NCI-H128 (cell line): ENCODE measurements around the gene LARGE1.

Source experiments
- DNase-seq: peaks from one replicate; lab custom pipeline; 2025; ENCODE audit not compliant: unreplicated experiment; lab: John Stamatoyannopoulos, UW

The LARGE1 gene

GRCh38 chr22:33605666-33606065 lies 314.6 kb downstream of the LARGE1 start:
- no peak for DNase-seq

- DNase-seq = no peak
Observed at GRCh38 chr22:33605221-33605620, 315.1 kb downstream of the LARGE1 start.

GRCh38 chr22:33601062-33601461 lies 319.2 kb downstream of the LARGE1 start:
- no peak for DNase-seq

DNA sequence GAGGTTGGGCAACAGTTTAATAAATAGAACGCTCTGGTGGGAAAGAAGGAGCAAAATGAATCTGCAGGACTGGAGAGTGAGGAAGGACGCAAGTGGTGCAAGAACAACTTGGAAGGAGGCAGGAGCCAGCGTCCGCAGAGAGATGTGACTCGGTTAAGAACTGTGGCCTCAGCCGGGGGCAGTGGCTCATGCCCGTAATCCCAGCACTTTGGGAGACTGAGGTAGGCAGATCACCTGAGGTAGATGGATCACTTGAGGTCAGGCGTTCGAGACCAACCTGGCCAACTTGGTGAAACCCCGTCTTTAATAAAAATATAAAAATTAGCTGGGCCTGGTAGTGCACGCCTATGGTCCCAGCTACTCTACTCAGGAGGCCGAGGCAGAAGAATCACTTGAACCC lies 319.7 kb downstream of the LARGE1 start:
- DNase-seq = no peak

DNA sequence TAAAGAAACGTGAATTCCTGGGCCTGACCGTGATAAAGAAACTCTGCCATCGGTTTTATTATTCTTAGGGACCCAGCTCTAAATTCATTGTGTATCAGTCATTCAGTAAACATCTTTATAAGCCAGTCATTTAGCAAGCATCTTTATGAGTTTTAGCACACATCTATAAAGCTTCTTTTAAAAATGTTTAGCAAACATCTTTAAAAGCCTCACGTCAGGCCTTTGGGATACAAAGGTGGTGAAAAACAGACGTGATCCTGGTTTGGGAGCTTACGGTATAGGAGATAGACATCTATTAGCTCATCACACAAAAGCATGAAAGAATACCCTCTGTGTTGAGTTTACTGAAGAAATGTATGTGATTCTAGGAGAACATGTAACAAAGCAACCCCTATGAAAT lies 320.2 kb downstream of the LARGE1 start:
- no peak for DNase-seq

- DNase-seq = no peak
Observed at GRCh38 chr22:33599596-33599995, 320.7 kb downstream of the LARGE1 start.

- no peak for DNase-seq
Observed at GRCh38 chr22:33598821-33599220, 321.5 kb downstream of the LARGE1 start.

- no peak for DNase-seq
Observed at GRCh38 chr22:33597274-33597985, 322.8 kb downstream of the LARGE1 start.

DNA sequence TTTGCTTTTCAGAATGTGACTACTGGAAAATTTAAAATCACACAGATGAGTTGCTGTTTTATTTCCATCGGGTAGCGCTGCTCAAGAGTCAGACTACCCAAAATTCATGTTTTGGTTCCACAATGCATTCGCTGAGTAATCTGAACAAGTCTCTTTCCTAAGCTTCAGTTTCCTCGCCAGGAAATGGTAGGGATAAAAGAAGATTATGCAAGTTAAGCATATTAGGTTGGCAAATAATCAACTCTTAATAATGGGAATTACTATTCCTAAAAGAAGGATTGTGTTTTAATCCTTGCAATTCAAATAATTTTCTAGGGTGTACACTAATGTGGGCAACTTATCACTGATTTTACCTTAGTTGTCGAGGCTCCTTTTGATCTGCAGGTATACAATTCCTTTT lies 326.5 kb downstream of the LARGE1 start:
- DNase-seq = no peak

DNA sequence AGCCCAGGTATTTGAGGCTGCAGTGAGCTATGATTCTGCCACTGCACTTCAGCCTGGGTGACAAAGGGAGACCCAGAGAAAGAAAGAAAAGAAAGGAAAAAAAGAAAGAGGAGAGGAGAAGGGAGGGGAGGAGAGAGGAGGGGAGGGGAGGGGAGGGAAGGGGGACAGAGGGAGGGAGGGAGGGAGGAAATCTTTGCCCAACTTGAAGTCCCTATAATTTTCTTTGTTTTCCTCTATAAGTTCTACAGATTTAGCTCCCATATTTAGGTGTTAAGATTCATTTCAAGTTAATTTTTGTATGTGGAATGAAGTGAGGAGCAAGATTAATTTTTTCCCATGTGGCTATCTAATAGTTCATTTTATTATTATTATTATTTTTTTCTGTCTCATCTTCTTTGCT lies 328.3 kb downstream of the LARGE1 start:
- DNase-seq = no peak

DNA sequence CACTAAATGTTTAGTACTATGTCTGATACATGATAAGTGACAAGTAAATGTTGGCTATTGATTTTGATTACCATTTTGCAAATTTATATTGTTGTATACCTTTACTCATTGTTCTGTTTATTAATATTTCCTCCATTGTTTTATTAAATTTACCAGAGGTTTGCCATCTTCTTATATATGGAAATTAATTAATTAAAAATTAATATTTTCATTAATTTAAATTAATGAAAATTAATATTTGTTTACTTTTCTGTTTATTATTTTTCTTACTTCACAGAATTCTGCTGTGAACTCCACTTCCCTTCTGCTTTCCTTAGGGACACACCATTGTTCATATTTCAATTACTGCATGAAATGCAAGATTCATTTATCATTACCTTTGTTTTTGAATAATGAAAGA lies 331.0 kb downstream of the LARGE1 start:
- no peak for DNase-seq

DNA sequence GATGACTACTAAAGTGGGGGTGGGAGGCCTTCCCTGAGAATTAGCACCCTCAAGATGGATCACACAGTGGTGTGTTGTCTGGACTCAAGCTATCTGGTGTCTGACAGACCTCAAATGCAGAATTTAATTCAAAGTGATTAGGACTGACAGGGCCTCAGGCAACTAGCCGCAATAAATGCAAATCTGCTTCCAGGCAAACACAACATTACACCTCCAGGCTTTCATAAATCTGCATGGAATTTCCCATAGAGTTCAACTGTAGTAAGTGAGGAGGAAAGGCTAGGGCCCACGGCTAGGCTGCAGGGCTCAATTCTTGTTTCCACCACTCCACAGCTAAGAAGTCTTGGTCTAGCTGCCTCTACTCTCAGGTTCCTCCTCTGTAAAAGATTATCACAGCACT lies 331.4 kb downstream of the LARGE1 start:
- no peak for DNase-seq

- DNase-seq = no peak
Observed at GRCh38 chr22:33584152-33584551, 336.1 kb downstream of the LARGE1 start.

GRCh38 chr22:33582822-33583400 lies 337.4 kb downstream of the LARGE1 start:
- no peak for DNase-seq

- DNase-seq = no peak
Observed at GRCh38 chr22:33580310-33580709, 340.0 kb downstream of the LARGE1 start.

DNA sequence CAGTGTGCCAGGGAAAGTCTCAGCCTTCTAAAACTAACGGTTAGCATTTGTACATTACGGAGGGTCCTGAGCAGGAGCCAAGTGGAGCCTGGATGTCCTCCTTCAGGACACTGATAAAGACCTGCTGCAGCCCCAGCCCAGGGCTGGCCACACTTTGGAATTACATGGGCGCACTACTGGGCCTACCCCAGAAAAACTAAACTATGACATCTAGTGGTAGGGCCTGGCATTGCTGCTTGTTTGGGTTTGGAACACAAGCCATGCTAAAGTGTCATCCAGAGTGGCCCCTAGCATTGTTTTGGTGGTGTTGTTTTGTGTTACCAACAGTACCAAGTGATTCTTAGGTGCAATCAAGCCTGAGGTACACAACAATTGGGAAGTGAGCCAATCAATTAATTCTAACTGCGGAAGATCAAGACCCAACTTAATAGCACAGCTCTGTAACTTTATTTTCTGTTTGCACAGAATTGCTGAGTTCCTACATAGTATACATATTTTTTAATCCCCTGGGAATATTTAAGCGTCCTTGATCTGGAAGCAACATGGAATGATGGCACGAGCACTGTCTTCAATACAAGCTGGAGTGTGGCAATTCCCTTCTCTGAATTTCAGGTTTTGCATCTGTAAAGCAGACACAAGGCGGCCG lies 340.7 kb downstream of the LARGE1 start:
- no peak for DNase-seq

- DNase-seq = no peak
Observed at GRCh38 chr22:33578752-33579151, 341.5 kb downstream of the LARGE1 start.

DNA sequence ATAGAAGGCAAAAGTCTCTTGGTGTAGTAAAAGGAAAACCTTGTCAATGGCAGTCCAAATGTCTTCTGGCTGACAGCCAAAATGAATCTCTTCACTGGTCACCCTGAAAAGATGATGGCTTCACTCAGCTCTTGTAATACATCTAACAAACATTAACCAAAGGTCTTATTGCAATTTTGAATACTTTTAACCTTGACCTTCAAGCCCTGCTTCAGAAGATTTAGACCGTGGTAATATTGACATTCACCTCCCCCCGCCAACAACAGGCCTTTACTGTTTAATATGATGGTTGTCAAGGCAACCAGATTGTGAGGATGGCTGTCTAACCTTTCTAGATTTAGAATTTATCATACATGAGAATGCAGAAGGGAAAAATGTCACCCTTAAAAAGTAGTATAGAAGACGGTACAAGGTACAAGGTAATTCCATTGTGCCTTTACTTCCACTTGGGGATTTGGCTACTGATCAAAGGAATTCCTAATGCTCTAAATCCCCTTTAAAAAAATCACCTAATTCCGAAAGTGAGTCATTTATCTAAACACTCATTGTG lies 342.3 kb downstream of the LARGE1 start:
- no peak for DNase-seq

- DNase-seq = no peak
Observed at GRCh38 chr22:33576205-33576604, 344.1 kb downstream of the LARGE1 start.

- no peak for DNase-seq
Observed at GRCh38 chr22:33575771-33576170, 344.5 kb downstream of the LARGE1 start.

GRCh38 chr22:33575041-33575440 lies 345.2 kb downstream of the LARGE1 start:
- DNase-seq = no peak

DNA sequence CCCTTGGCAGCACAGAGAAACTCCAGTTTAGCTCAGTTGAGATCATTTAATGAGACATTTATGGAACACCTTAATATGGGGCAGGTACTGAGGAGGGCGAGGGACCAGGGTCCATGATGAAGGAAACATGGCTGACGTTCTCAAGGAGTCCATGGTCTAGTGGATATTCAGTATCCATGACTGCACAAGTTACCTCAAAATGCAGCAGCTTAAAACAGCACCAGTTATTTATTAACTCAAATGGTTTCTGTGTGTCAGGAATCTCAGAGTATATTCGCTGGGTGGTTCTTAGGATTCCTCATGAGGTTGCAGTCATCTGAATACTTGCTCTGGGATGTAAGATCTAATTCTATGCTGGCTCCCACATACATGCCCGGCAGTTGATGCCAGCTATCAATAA lies 346.8 kb downstream of the LARGE1 start:
- DNase-seq = no peak
